ENCODE data around the gene ANKRD44.
A peak's percentile ranks its signal among the peaks of the same experiment; 100 is the strongest.
"Not testable (repeated sequence)": the region's sequence is repeated elsewhere in the genome, so short reads cannot be mapped to it uniquely, and the experiment has no call there.

The ANKRD44 gene

DNA sequence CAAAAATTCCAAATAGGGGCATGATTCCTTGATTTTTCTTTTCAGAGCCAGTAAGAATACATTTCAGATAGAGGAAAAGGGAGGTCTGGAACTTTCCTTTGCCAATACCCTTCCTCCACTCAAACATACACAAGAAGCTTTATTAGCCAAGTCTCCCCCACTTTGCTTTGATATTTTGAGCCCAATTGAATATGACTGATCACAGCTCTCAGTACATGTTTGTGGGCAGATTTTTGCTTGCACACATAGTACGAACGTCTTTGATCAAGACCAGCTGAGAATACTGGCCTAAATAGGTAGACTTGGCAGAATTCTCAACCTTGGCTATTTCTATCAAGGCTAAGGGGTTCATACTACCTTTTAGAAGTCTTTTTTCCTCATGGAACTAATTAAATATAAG is 235.3 kb downstream of the ANKRD44 start:
- no peak for DNase-seq (ENCODE audit: low spot score)

DNA sequence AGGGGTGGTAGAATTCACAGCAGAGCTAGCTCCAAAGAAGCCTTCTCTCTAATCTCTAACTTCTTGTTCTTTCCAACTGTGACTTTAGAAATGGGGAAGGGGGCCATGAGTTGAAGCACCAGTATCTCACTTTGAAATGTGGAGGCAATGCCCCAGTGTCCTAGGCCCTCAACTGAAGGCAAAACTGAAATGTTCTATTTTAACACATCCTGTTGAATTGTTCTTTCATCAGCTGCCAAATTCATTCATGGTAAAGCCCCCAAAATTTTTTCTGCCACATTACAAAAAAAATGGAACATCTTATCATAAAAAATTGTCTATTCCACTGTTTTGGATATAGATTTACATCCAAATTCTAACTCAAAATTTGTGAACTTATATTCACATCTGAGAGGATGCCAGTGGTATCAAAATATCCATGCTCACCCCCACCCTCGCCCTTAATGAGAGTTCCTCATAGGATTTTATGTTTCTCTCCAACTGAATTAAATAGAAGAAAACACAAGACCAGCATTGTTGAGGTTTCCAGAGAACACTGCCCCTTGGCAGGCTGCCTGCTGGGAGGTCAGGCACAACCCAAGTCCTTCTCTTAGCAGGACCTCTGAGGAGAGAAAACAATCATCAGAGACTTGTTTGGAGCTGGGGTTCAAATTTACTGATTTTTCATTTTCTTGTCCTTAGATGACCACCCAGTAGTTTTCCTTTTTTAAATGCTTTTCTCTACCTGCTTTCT is 236.7 kb downstream of the ANKRD44 start:
- DNase-seq (ENCODE audit: low spot score): peak; percentile 96

DNA sequence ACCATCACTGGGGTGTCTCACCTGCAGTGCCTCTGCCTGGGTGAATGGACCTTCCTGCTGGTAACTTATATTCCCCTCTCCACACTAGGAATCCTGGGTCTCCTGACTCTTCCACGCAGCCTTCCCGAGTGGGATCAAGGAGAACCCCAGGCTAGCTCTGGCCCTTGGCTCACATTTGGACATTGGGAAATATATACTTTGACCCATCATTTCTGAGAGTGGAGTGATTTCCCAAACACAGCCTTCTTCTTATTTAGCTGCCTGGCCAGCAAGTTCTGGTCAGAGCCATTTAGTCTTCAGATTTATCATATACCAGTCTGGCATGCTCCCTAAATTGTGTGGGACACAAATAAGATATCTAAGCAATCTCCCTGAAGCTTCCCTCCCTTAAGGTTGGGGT is 237.3 kb downstream of the ANKRD44 start:
- DNase-seq (ENCODE audit: low spot score): no peak

DNA sequence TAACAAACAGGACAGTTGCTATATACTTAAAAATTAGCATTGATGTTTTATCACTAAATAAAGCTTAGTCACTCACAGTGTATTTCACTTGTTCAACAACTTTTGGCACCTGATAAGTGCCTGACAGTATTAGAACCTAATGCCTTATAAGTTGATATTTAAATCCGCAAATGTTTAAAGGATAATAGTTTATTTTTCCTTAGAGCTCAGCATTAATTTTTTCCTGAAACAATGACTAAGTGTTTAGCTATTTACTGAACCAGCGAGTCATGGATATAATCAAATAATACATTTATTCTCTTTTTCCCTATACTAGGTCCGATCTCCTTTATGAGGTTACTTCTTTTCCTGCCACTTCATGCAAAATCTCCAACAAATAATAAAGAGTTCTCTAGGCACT is 238.0 kb downstream of the ANKRD44 start:
- no peak for DNase-seq (ENCODE audit: low spot score)

DNA sequence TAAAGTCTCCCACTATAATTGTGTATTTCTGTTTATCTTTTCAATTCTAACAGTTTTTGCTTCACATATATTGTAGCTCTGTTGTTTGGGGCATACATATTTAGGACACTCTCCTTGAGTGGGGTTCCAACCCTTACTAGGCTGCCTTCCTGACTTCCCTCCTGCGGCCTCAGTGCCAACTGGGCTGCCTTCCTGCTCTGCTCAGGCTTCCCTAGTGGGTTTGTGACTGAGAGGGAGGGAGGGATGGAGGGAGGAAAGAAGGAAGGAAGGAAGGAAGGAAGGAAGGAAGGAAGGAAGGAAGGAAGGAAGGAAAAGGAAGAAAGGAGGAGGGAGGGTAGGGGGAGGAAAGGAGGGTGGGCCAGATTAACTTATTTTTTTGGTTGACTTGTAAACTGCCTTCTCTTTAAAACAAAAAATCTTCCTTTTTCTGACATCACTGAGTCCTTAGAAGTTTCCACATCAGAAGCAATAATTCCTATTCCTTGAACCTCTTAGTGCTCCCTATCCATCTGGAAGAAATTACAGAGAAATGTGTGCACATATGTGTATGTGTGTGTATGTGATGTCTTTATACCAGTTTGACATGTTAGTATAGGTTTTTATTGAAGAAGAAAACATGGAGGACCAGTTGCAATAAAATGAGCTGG is 238.7 kb downstream of the ANKRD44 start:
- DNase-seq (ENCODE audit: low spot score): no peak

DNA sequence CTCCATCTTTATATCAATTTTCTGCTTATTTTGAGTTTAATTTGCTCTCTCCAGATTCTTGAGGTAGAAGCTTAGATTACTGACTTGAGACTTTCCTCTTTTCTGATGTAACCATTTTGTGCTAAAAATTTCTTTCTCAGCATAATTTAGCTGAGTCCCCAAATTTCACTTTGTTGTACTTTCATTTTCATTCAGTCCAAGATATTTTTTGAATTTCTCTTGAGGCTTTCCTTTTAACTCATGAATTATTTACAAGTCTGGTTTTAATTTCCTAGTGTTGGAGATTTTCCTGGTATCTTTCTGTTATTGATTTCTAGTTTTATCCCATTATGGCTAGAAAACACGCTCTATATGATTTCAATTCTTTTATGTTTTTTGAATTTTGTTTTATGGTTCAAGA is 239.4 kb downstream of the ANKRD44 start:
- no peak for DNase-seq (ENCODE audit: low spot score)

DNA sequence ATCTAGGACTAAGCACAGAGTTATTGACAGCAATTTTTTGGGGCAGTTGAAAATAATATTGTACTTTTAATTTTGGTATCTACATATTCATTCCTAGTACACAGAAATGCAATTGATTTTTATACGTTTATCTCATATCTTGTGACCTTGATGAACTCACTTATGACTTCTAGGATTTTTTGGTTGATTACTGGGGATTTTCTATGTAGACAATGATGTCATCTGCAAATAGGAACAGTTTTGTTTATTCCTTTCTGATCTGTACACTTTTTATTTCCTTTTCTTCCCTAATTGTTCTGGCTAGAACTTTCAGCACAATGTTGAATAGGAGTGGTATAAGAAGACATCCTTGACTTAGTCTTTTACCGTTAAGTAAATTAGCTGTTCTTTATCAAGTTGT is 240.6 kb downstream of the ANKRD44 start:
- no peak for DNase-seq (ENCODE audit: low spot score)

DNA sequence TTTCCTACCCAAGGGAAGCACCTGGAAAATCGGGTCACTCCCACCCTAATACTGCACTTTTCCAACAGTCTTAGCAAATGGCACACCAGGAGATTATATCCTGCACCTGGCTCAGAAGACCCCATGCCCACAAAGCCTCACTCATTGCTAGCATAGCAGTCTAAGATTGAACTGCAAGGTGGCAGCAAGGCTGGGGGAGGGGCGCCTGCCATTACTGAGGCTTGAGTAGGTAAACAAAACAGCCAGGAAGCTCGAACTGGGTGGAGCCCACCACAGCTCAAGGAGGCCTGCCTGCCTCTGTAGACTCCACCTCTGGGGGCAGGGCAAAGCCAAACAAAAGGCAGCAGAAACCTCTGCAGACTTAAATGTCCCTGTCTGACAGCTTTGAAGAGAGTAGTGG is 248.0 kb downstream of the ANKRD44 start:
- DNase-seq (ENCODE audit: low spot score): not testable (repeated sequence)

DNA sequence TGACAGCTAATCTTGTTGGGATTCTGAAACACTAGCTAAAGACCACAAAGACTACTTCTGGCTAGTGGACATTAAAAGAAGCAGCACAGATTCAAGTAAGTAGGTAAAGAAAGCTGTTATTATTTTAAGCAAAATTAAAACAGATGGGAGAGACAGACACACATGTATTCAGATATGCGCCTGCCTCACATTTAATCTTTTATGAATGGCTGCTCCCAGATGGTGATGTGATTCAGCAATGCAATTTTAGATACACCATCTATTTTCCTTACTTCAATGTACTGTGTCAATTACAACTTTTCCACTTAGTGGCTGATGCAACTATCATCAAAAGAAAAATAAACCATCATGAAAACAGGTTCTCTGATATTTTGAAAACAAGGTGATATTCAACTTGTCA is 251.1 kb downstream of the ANKRD44 start:
- DNase-seq (ENCODE audit: low spot score): peak; percentile 41

DNA sequence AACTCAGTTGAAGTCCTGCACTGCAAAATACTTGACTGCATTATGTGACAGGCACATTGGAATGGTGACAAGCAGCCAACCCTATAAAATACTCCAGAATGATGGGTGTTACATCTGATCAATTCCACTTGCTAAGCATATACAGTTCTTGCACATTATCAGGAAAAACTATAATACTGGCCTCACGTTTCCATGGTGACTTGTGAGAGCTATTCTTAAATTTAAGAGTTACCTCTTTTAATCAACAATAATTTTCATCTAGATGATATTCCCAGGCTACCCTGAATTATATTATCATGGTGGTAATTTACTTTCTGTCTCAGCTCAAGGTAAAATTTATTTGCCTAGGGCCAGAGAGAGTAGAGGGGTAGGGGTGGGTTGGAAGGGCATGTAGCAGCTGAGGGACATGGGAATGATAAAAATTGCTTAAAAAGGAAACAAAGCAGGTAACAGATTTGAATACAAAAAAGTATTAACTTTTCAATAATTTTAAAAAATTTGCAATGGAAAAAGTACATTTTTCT is 251.7 kb downstream of the ANKRD44 start:
- DNase-seq (ENCODE audit: low spot score): no peak

DNA sequence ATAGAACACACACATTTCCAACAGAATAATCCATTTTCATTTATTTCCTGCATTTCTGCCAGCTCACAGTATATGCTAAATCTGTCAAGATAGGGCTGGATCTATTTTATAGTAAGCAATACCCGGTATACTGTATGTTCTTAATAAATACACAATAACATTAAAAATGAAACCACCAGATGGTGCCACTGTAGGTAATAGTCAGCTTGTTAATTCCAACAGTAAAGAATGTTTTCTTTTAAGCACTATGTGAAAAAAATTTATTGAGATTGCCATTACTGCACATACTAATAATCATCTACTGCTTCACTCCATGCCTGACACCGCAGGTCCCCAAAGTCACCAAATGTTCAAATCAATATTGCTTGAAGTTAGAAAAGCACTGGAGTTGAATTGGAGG is 252.6 kb downstream of the ANKRD44 start:
- DNase-seq (ENCODE audit: low spot score): no peak

DNA sequence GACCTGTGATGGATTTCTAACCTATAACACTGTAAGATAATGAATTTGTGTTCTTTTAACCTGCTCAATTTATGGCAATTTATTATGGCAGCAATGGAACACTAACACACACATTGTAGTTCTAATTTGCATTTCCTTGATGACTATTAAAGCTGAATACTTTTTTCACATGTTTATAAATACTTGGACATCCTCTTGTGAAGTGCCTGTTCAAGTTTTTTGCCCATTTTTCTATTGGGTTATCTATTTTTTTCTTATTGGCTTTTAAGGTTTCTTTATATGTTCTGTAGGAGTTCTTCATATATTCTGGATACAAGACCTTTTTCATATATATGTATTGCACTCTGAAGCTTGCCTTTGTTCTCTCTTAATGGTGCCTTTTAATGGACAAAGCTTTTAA is 255.5 kb downstream of the ANKRD44 start:
- DNase-seq (ENCODE audit: low spot score): no peak

DNA sequence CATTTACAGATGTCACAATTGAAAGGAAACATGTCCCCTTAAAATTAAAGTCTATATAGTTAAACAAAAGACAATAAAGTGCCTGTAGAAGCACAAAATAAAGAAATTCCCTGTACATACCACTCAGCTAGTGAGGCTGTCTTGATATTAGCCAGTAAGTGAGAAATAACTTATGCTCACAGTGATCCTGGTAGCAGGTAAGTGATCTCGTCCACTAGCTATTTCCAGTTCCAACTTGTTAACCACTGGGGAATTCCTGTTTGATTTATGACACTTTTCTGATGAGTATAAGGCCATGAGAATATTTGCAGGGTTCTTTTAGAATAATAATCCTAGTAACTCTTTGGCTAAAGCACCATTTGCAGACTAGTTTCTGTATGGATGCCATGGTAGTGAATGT is 256.1 kb downstream of the ANKRD44 start:
- DNase-seq (ENCODE audit: low spot score): no peak

DNA sequence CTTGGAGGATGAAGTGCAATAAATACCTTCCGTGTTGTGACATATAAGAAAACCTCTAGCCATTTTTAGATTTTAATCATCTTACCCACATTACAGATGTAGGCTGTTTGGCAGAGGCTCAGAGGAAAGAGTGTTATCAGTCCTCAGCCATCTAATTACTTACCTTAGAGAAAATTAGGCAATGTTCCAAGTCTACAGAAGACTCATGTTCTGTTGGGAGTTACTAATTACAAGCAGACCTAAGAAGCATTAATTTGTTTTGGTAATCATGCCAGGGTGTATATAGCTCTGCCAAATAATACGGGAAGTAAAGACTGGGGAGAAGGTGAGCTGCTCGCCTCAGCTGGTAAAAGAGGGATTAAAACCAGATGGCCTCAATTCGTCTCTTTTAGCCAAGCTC is 258.2 kb downstream of the ANKRD44 start:
- no peak for DNase-seq (ENCODE audit: low spot score)

DNA sequence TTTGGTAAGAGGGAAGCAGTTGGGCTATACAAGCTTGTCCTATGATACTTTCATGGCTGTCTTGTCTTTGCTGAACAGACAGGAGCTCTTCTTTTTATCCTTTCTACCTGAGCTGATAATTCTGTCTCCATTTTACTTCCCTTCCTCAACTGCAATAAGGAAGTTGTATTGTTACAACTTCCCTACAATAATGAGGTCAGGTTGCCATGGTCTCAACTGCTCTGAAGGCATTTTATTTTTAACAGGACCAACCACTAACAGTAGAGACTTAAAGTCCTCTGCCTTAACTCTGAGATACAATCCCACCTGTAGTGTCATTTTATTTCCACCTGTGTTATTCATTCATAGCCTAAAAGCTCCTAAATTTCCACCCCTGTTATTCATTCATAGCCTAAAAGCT is 265.5 kb downstream of the ANKRD44 start:
- no peak for DNase-seq (ENCODE audit: low spot score)

DNA sequence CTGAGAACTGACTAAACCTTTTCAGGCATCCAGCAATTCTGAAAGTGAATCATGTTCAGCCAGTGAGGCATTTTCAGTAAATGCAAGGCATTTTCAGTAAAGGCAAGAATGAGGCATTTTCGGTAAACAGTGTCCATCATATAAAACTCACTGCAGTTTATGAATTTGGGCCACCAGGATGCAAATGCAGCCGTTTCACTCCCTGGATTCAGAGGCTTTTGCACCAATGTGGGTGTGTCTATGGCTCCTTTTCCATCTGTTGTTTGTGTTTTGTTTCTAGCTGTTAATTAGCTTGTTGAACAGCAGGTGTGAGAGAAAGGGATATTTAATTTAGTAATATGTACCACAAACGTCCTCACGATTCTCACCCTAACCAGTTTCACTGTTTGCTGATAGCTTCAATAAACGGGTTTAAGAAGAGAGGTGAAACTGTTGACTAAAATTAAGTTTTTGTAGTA is 267.8 kb downstream of the ANKRD44 start:
- DNase-seq (ENCODE audit: low spot score): no peak

DNA sequence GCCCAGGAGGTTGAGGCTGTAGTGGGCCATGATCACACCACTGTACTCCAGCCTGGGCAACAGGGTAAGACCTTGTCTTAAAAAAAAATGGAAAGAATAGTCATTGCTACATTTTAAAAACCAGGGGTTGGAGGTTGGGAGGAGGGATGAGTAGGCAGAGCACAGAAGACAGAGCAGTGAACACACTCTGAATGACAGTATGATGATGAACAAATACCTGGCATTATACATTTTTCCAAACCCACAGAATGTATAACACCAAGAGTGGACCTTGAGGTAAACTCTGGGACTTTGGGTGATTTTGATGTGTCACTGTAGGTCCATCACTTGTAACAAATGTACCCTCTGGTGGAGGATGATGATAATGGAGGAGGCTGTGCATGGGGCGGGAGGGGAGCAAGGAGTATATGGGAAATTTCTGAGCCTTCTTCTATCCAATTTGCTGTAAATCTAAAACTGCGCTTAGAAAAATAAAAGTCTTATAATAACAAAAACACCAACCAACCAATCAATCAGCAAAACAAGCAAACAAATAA is 272.6 kb downstream of the ANKRD44 start:
- DNase-seq (ENCODE audit: low spot score): no peak

DNA sequence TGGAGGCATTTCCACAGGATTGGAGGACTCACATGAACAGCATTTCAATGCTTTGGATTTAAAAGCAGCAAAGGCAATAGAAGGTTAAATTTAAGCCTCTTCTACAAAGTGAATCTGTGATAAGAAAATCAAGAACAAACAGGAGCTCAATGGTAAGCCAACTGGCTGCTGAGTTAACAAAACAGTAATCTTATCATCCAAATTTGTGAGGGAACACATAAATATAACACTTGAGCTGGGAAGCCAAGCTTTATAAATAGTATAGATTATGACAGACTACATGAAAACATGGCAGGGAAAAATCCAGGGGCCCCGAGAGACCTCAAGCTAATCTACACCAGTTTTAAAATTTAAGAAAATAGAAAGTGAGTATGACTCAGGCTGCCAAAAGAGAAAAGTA is 275.6 kb downstream of the ANKRD44 start:
- DNase-seq (ENCODE audit: low spot score): no peak

DNA sequence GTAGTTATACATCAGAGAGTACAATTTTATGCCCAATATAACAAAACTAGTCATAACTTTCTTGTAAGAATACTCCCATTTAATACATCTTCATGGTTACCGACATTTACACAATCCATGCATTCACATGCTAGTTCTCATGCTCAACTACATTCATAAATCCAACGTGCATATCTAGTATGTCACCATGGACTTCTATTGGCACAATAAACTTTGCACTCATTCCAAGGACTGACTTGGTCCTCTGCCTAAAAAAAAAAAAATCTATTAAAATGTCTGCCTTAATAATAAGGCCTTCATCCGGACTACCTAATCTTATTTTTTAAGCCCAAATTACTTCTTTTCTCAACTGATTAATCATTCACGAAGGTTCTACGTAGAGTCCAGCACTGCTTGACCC is 276.3 kb downstream of the ANKRD44 start:
- DNase-seq (ENCODE audit: low spot score): no peak

DNA sequence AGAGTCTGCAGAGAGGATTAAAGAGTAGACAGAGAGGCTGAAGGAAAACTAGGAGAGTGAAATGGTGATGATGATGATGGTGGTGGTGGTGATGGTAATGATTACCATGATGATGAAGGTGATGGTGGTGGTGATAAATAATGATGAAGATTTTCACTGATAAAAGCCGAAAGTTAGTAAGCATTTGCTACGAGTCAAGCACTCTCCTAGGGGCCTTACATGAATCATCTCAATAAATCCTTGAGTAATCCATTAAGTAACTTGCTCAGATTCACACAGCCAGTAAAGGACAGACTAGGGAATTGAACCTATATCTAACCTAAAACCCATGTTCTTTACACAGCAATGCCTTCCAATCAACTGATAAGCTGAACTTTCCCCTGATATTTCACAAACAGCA is 277.4 kb downstream of the ANKRD44 start:
- no peak for DNase-seq (ENCODE audit: low spot score)

DNA sequence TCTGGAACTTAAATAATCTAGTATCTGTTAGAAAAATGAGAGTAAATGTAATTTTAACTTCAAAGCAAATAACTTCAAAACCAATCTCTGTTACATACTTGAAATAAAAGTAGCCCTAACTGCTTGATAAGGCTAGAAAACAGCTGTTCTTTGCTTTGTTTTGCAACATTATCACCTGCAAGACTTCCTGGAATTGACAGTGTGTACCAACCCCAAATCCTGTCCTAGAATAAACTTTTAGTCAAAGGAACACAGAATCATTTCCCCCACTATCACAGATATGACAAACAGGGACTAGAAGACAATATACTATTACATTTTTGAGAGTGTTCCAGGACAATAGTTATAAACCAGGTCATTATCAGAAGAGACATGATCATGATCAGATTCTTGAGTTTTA is 278.8 kb downstream of the ANKRD44 start:
- DNase-seq (ENCODE audit: low spot score): no peak

DNA sequence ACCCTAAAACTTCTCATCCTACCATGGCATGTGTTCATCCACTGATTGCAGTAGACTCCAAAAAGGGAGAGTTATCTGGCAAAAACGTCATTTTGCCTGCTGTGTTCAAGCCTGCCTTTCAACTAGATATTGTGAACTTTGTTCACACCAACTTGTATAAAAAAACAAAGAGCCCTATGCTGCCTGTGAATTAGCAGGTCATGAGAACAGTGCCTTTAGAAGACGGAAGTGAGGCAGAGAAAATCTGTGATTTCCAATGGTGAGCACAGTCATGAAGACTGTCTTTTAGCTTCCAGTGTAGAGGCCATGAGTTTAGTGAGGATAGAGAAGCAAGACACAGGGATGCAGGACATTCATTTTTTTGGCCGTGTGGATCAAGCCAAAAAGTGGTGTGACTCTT is 280.5 kb downstream of the ANKRD44 start:
- no peak for DNase-seq (ENCODE audit: low spot score)

DNA sequence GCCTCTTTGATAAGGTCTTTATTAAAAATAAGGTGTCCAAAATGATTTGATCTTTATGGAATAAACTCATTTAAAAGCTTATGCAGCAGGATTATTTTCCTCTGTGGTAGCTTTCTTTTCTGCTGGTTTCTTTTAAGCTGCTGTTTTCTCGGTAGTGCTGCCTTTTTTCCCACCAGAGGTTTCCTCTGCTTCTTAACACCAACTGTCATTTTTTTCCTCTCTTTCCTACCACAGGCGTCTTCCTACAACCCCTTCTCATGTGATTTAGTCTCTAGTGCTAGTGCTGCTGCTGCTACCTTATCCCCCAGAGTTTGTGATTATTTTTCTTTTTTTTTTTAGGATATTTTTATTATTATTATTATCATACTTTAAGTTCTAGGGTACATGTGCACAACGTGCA is 281.9 kb downstream of the ANKRD44 start:
- DNase-seq (ENCODE audit: low spot score): no peak

All from Ammon's horn (tissue), 1 donor.